ENCODE data around the gene CCDC88C. TPM values are rescaled to one million over a fixed set of nuclear protein-coding genes. Genes with fewer than 3 reads are reported as not detected.
A peak's percentile ranks its signal among the peaks of the same experiment; 100 is the strongest.

The CCDC88C gene
- total and polyA plus RNA-seq, 11 donors, result 2.4 to 15.6 (median 4.8) TPM

DNA sequence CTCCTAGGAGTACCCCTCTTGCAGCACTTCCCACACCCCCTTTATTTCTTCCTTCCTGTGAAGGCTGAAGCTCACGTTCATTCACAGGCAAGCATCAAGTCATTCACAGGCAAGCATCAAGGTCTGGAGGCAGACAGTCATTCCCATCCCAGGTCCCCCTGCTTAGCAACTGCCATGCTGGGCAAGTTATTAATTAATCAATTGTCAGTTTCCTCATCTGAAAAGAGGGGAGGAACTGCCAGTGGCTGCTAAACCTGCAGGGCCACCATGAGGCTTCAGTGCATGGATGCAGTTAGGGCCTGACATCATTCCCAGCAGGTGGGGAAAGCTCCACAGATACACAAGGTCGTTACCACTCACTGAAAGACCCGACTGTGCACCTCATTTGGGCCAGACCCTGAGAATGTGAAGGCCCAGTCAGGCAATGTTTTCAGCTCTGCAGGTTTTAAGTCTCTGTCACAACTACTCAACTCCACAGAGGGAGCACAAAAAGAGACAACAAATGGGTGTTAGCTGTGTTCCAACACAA lies 88.1 kb downstream of the CCDC88C start:
- WGBS, 4 donors, result 46 to 63% (median 52%) methylated on average over 3 of the region's 3 CpGs
- peaks cover 0 to 68% (median 58%) of the 10 kb centered on the region in 12 donors for H3K4me1 ChIP-seq
- DNase-seq, result no peak
- H3K27me3 ChIP-seq, result peaks cover 0 to 7% (median 0%) of the 10 kb centered on the region in 9 donors
- intact Hi-C loops (cut with DNase I), result loop anchor here in 3 of 10 donors (1.0 to 10.0 kb wide), 2 partner anchors 23 to 585 kb away; no protein-coding TSS in a partner anchor
- H3K4me3 ChIP-seq, result no peak overlapping the region
- no peaks in the 10 kb centered on the region for H3K9me3 ChIP-seq
- H3K27ac ChIP-seq, result no peak overlapping the region
- no peak for ATAC-seq
- peaks cover 0 to 7% (median 0%) of the 10 kb centered on the region in 9 donors for H3K36me3 ChIP-seq
- TF ChIP-seq POLR2A (IDR thresholded peaks at IDR 0.05), result no peak
- TF ChIP-seq, protein P1, sequence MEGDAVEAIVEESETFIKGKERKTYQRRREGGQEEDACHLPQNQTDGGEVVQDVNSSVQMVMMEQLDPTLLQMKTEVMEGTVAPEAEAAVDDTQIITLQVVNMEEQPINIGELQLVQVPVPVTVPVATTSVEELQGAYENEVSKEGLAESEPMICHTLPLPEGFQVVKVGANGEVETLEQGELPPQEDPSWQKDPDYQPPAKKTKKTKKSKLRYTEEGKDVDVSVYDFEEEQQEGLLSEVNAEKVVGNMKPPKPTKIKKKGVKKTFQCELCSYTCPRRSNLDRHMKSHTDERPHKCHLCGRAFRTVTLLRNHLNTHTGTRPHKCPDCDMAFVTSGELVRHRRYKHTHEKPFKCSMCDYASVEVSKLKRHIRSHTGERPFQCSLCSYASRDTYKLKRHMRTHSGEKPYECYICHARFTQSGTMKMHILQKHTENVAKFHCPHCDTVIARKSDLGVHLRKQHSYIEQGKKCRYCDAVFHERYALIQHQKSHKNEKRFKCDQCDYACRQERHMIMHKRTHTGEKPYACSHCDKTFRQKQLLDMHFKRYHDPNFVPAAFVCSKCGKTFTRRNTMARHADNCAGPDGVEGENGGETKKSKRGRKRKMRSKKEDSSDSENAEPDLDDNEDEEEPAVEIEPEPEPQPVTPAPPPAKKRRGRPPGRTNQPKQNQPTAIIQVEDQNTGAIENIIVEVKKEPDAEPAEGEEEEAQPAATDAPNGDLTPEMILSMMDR (IDR thresholded peaks at IDR 0.05), result no peak

DNA sequence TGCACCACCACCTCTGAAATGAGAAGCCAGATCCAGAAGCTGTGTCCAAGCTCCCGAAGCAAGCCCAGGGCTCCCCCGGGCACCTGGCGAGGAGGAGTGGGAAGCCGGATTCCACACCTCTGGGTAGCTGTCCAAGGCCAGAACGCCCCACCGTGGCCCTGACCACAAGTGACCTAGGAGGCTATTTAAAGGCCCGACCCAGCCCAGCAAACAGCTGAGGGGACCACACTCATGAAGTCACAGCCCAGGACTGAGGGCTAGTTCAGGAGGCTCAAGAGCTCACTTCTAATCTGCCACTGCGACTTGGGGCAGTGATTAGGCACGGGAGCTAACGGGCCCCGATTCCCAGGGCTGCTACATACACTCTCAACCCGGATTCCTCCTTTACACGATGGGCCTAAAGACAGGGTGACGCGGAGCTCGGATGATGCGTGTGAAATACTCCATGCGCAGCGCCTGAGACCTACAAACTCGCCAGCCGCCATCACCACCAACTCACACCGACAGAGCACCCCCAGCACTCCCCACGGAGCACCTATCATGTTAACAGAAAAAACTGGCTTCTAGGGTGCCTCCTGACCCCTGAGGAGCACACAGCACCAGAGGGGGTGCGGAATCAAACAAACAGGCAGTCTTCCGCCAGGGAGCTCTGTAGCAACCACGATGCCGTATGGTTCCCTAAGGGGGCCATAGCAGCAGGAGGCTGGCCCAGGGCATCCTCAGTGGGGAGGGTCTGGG lies 89.1 kb downstream of the CCDC88C start:
- peaks cover 0 to 7% (median 0%) of the 10 kb centered on the region in 9 donors for H3K27me3 ChIP-seq
- WGBS, 4 donors, result 82 to 88% (median 83%) methylated on average over 25 to 27 of the region's 27 CpGs
- ATAC-seq (no peak), DNase-seq (no peak)
- TF ChIP-seq POLR2A (IDR thresholded peaks at IDR 0.05), result no peak
- TF ChIP-seq, protein P1 (IDR thresholded peaks at IDR 0.05), result no peak
- no peak overlapping the region for H3K4me3 ChIP-seq
- peaks cover 0 to 79% (median 66%) of the 10 kb centered on the region in 12 donors for H3K4me1 ChIP-seq
- H3K36me3 ChIP-seq, result peaks cover 0 to 7% (median 0%) of the 10 kb centered on the region in 9 donors
- intact Hi-C loops (cut with DNase I), result loop anchor here in 3 of 10 donors (1.0 to 10.0 kb wide), 2 partner anchors 24 to 586 kb away; no protein-coding TSS in a partner anchor
- H3K9me3 ChIP-seq, result no peaks in the 10 kb centered on the region
- H3K27ac ChIP-seq, result no peak overlapping the region

DNA sequence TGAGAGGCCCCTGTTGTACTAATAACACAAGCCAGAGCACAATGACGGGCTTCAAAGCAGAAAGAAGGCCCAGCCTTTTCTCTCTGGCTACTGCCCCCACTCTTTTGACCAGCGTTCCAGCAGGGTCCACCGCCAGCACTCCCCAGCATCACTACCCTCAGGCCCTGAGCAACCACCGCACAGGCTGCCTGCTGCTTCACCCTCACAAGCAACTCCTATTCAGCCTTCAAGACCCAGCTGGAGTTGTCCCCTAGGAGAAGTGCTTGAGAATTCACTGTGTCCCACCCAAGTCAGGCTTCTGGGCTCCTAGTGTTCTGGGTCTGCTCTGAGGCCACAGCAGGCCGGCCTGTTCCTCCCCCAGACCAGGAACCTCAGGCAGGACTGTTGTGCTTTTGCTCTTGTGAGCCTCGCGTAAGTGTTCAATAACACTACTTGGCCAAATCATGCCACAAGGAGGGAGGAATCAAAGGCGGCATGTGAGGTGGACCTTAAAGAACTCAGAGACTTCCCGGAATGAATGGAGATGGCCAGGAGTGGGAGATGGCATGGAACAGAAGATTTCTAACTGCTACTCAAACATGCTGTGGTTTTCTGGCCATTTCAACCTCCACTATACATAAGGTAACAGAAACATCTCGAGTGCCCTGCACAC lies 89.8 kb downstream of the CCDC88C start:
- intact Hi-C loops (cut with DNase I), result loop anchor here in 2 of 10 donors (10.0 kb wide), 1 partner anchor 587 kb away; no protein-coding TSS in a partner anchor
- Histone ChIP-seq H3K9me3 (no peaks in the 10 kb centered on the region), H3K4me1 (peaks cover 0 to 85% (median 73%) of the 10 kb centered on the region in 12 donors), H3K27me3 (peaks cover 0 to 7% (median 0%) of the 10 kb centered on the region in 9 donors), H3K36me3 (peaks cover 0 to 5% (median 0%) of the 10 kb centered on the region in 9 donors), H3K4me3 (no peak overlapping the region), H3K27ac (peak overlapping the region in 7 of 12 donors; percentile 3 to 55 (median 31))
- ATAC-seq (no peak), DNase-seq (no peak)
- 88 to 91% (median 89%) methylated on average over 9 to 10 of the region's 10 CpGs for WGBS, 4 donors
- TF ChIP-seq, protein P1 (IDR thresholded peaks at IDR 0.05), result no peak
- TF ChIP-seq POLR2A (IDR thresholded peaks at IDR 0.05), result no peak

DNA sequence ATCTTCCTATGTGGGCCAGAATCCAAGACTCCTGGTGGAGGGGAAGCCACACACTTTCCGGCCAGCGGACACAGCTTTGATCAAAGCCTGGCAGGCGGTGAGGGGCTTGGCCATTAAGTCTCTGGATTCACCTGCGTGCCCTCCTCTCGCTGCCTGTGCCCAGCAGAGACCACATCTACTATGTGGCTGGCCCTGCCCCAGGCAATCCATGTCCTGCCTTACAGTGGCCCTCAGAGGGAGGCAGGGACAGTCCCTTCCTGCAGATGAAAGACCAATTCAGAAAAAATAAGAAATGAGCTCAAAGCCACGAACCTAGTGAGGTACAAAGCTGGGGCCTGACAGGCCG lies 90.4 kb downstream of the CCDC88C start:
- Histone ChIP-seq H3K4me1 (peaks cover 0 to 85% (median 72%) of the 10 kb centered on the region in 12 donors), H3K9me3 (no peaks in the 10 kb centered on the region), H3K27me3 (peaks cover 0 to 7% (median 0%) of the 10 kb centered on the region in 9 donors), H3K36me3 (no peaks in the 10 kb centered on the region), H3K4me3 (no peak overlapping the region), H3K27ac (peak overlapping the region in 8 of 12 donors; percentile 3 to 55 (median 26))
- intact Hi-C loops (cut with DNase I), result loop anchor here in 2 of 10 donors (10.0 kb wide), 1 partner anchor 588 kb away; no protein-coding TSS in a partner anchor
- no peak for DNase-seq
- TF ChIP-seq POLR2A (IDR thresholded peaks at IDR 0.05), result no peak
- TF ChIP-seq, protein P1 (IDR thresholded peaks at IDR 0.05), result no peak
- no peak for ATAC-seq
- WGBS, 4 donors, result 67 to 86% (median 76%) methylated on average over 7 of the region's 7 CpGs
